Left lung (tissue), 10 donors: ENCODE data around the gene ITSN1. TPM values are rescaled to one million over a fixed set of nuclear protein-coding genes. Genes with fewer than 3 reads are reported as not detected.

Source experiments
- ATAC-seq: fragments of 200-7000 bp; cut with Tn5 transposase; one replicate; pipeline ENCODE4 v1.9.1; 2020; ENCODE audit warnings: moderate library complexity
- DNase-seq, 4 donors: peaks; one replicate each; pipeline ENCODE4 v3.0.0-alpha.2; 2013 to 2020
- H3K27ac ChIP-seq, 2 donors: fragments of 200-600 bp; sonication (generic) in 1 of 2; one replicate each; pipeline versions ENCODE4 v1.5.0 to v1.8.0; 2020 to 2021
- H3K27me3 ChIP-seq, 2 donors: fragments of 200-600 bp; sonication (generic) in 1 of 2; one replicate each; pipeline versions ENCODE4 v1.5.0 to v1.8.0; 2020 to 2021
- H3K36me3 ChIP-seq, 2 donors: fragments of 200-600 bp; sonication (generic) in 1 of 2; one replicate each; pipeline versions ENCODE4 v1.5.0 to v1.8.0; 2020 to 2021
- H3K4me1 ChIP-seq, 2 donors: fragments of 200-600 bp; one replicate each; pipeline ENCODE4 v1.8.0; 2021
- H3K4me3 ChIP-seq, 2 donors: fragments of 200-600 bp; sonication (generic) in 1 of 2; one replicate each; pipeline versions ENCODE4 v1.5.0 to v1.8.0; 2020 to 2021; ENCODE audit warnings: mild to moderate bottlenecking in 1 of 2
- H3K9me3 ChIP-seq, 2 donors: fragments of 200-600 bp; sonication (generic) in 1 of 2; one replicate each; pipeline versions ENCODE4 v1.5.0 to v1.8.0; 2020 to 2021
- intact Hi-C, 2 donors: fragments of 100-400 bp; cut with DNase I; formaldehyde crosslinking; loops; one replicate each; pipeline versions ENCODE4 v1.11.2 to v1.14.2; 2022
- polyA plus RNA-seq, 6 donors: library from polyadenylated mRNA; unstranded; fragments of 120-200 nt; gene quantifications; one replicate each; pipeline ENCODE4 v1.2.1, GENCODE V29; 2013; ENCODE audit not compliant: insufficient read length in 6 of 6
- total RNA-seq, 2 donors: library from RNA; stranded (reverse); fragmentation: NEBNext Ultra II Directional; extraction: Animal tissue kit (Norgen Biotek cat#: 25700); gene quantifications; one replicate each; pipeline ENCODE4 v1.2.1, GENCODE V29; 2021
- TF ChIP-seq, protein P1 (sequence below), 2 donors: fragments of 200-600 bp; sonication (generic) in 1 of 2; IDR thresholded peaks; one replicate each; pipeline versions ENCODE4 v1.5.0 to v1.8.0; 2021; ENCODE audit warnings: antibody characterized with exemption in 2 of 2
- donor health status: DM: no; HTN: yes; CAD: no.
- donor health status: DM: no; HTN: no; CAD: no.

Gene ITSN1
- total and polyA plus RNA-seq, 8 donors: 38.9 to 59.1 (median 50.8) TPM

GRCh38 chr21:33945652-33946270, 303.5 kb downstream of the ITSN1 start:
- Histone ChIP-seq H3K9me3 (no peaks in the 10 kb centered on the region), H3K36me3 (no peaks in the 10 kb centered on the region), H3K27ac (no peak overlapping the region), H3K4me3 (no peak overlapping the region), H3K27me3 (no peaks in the 10 kb centered on the region), H3K4me1 (peaks cover 17 to 30% of the 10 kb centered on the region in 2 donors)
- ATAC-seq: no peak
- intact Hi-C loops: no loop called here
- TF ChIP-seq, protein P1, sequence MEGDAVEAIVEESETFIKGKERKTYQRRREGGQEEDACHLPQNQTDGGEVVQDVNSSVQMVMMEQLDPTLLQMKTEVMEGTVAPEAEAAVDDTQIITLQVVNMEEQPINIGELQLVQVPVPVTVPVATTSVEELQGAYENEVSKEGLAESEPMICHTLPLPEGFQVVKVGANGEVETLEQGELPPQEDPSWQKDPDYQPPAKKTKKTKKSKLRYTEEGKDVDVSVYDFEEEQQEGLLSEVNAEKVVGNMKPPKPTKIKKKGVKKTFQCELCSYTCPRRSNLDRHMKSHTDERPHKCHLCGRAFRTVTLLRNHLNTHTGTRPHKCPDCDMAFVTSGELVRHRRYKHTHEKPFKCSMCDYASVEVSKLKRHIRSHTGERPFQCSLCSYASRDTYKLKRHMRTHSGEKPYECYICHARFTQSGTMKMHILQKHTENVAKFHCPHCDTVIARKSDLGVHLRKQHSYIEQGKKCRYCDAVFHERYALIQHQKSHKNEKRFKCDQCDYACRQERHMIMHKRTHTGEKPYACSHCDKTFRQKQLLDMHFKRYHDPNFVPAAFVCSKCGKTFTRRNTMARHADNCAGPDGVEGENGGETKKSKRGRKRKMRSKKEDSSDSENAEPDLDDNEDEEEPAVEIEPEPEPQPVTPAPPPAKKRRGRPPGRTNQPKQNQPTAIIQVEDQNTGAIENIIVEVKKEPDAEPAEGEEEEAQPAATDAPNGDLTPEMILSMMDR (IDR thresholded peaks at IDR 0.05): no peak
- no peak for DNase-seq

DNA sequence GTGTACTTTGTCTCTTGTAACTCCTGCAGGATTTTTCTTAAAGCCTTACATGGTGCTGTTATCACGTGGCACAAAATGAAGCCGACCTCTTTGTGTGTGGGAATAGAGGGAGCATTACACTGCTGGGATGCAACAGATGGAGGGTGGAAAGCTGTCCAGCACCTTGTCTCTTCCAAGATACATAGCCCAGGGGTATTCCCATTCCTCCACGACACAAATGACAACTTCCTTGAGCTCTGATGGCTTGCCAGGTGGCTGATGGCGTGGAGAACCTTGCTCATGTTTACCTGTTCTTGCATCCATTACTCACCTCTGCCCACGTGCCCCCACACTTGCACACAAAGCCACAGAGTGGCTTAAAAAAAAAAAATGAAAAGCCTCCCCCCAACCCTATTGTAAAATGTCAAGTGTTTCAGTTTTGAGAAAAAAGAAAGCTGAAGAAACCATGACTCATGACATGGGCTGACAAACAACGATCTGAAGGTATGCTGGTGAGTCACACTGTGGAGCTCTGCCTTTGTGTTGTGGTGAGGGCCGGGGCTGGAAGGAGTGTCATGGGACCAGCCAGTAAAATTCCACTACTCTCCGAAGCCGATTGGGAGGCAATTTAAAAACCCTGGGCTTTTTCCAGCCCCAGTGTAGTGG, 305.3 kb downstream of the ITSN1 start:
- Histone ChIP-seq H3K36me3 (no peaks in the 10 kb centered on the region), H3K27ac (peak overlapping the region; percentile 84 to 85), H3K27me3 (no peaks in the 10 kb centered on the region), H3K4me3 (no peak overlapping the region), H3K9me3 (no peaks in the 10 kb centered on the region), H3K4me1 (peaks cover 17 to 30% of the 10 kb centered on the region in 2 donors)
- TF ChIP-seq, protein P1 (IDR thresholded peaks at IDR 0.05): no peak
- intact Hi-C loops: no loop called here
- ATAC-seq (peak; percentile 95), DNase-seq (peak in 3 of 4 donors; percentile 37 to 86 (median 79))

DNA sequence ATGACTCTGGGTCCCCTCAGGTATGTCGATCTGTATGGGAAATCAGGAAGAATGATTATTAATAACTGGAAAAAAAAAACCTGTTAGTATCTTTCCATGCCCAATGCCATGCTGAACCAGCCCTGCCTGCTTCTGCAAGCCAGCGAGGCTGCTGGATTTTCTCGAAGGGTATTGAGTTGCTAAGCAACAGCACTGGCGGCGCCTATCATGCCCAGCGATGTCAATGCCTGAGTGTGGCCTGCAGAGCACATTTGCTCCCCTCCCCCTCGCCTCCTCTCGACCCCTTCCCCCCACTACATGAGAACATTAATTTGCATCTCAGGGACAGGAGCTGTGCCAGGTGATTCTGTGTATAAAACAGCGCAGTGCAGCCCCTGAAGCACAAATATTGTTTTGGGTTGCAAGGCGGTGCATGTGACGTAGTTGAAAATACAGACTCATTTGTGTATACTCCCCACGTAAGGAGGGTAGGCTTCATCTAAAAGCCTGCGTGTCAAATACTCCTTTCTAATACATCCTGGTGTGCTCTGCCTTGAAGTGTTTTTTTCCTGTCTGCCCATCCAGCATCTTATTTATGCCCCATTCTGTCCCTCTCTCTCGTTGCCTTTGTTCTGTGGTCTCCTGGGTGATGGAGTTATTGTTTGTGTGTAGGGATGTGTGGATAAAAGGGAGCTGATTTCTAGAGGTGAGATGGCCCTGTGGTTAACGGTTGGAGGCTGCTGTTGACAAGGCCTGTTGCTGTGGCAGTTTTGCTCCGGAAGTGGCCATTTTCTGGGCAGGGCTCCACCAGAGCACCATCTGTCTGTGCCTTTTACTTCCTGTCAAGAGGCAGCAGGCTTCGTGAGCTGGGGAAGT, 306.0 kb downstream of the ITSN1 start:
- Histone ChIP-seq H3K4me1 (peaks cover 17 to 30% of the 10 kb centered on the region in 2 donors), H3K9me3 (no peaks in the 10 kb centered on the region), H3K36me3 (no peaks in the 10 kb centered on the region), H3K4me3 (no peak overlapping the region), H3K27me3 (no peaks in the 10 kb centered on the region), H3K27ac (peak overlapping the region; percentile 84 to 85)
- peak in 2 of 4 donors; percentile 74 to 83 for DNase-seq
- intact Hi-C loops: no loop called here
- ATAC-seq: peak; percentile 79
- TF ChIP-seq, protein P1 (IDR thresholded peaks at IDR 0.05): no peak

DNA sequence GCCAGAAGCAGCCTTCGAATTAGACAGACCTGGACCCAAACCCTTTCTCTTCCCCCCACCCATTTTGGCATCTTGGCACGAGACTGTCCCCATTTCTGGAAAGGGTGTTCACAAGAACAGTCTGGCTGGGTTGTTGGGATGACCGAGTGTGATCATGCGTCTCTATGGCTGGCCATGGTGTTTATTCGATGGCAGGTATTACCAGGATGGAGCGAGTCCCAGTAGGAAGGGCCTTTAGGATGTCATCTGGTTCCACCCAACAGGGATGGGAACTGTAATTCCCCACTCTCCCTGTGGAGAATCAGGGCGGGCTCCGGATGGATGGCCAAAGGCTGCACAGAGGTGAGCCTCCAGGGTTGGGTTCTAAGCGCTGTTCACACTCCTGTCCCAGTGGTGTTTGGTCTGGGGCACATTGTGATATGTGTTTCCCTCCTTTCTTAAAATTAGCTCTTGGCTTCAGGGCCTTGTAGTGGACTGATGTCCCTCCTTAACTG, 306.7 kb downstream of the ITSN1 start:
- TF ChIP-seq, protein P1 (IDR thresholded peaks at IDR 0.05): no peak
- Histone ChIP-seq H3K27me3 (no peaks in the 10 kb centered on the region), H3K4me1 (peaks cover 17 to 30% of the 10 kb centered on the region in 2 donors), H3K4me3 (no peak overlapping the region), H3K27ac (peak overlapping the region; percentile 84 to 85), H3K9me3 (no peaks in the 10 kb centered on the region), H3K36me3 (no peaks in the 10 kb centered on the region)
- intact Hi-C loops: no loop called here
- DNase-seq (no peak), ATAC-seq (no peak)

Other genes with a start within 250 kb of the ITSN1 start
- gene IFNGR2, start 239.1 kb upstream of the ITSN1 start, total RNA-seq: 100 to 1,000 TPM in 1 of 2 donors, 10 to 100 TPM in 1; 90.8 to 116 TPM
- gene IFNGR2, start 239.1 kb upstream of the ITSN1 start, polyA plus RNA-seq: 10 to 100 TPM; 67.9 to 78.1 (median 70.5) TPM
- 10 to 100 TPM; 45.6 to 57.5 TPM for gene TMEM50B, start 162.5 kb upstream of the ITSN1 start, total RNA-seq
- gene TMEM50B, start 162.5 kb upstream of the ITSN1 start, polyA plus RNA-seq: 10 to 100 TPM; 50.3 to 92.8 (median 61.5) TPM
- 1 to 10 TPM; 1.2 to 1.6 TPM for gene DNAJC28, start 150.8 kb upstream of the ITSN1 start, total RNA-seq
- 1 to 10 TPM; 3.1 to 4.3 (median 3.7) TPM for gene DNAJC28, start 150.8 kb upstream of the ITSN1 start, polyA plus RNA-seq
- gene GART, start 100.4 kb upstream of the ITSN1 start, total RNA-seq: 10 to 100 TPM; 57.7 to 76.9 TPM
- 10 to 100 TPM; 73.2 to 84.1 (median 82.0) TPM for gene GART, start 100.4 kb upstream of the ITSN1 start, polyA plus RNA-seq
- gene SON, start 99.5 kb upstream of the ITSN1 start, total RNA-seq: 100 to 1,000 TPM; 237 to 299 TPM
- 100 to 1,000 TPM; 389 to 454 (median 427) TPM for gene SON, start 99.5 kb upstream of the ITSN1 start, polyA plus RNA-seq
- 10 to 100 TPM; 14.3 to 15.1 TPM for gene DONSON, start 53.8 kb upstream of the ITSN1 start, total RNA-seq
- 10 to 100 TPM; 35.5 to 51.2 (median 39.8) TPM for gene DONSON, start 53.8 kb upstream of the ITSN1 start, polyA plus RNA-seq
- 10 to 100 TPM; 21.8 to 27.9 TPM for gene CRYZL1, start 760 bp upstream of the ITSN1 start, total RNA-seq
- 10 to 100 TPM; 59.4 to 84.5 (median 66.5) TPM for gene CRYZL1, start 760 bp upstream of the ITSN1 start, polyA plus RNA-seq